WTC11 (cell line): ENCODE measurements around the gene SVIL.

Source experiments
- ATF1 ChIP-seq: sonication (generic); formaldehyde crosslinking; IDR thresholded peaks from 2 replicates; pipeline ENCODE4 v1.8.1; 2023; ENCODE audit warnings: mild to moderate bottlenecking, moderate library complexity, missing genetic modification reagents
- ATF3 ChIP-seq: sonication (generic); formaldehyde crosslinking; conservative IDR thresholded peaks from 2 replicates; pipeline ENCODE4 v1.8.1; 2022; ENCODE audit warnings: mild to moderate bottlenecking, missing genetic modification reagents
- CREB1 ChIP-seq: sonication (generic); formaldehyde crosslinking; IDR thresholded peaks from 2 replicates; pipeline ENCODE4 v1.8.0; 2023; ENCODE audit warnings: mild to moderate bottlenecking, missing genetic modification reagents
- CTCF ChIP-seq: fragments of 200-600 bp; IDR thresholded peaks from 2 replicates; pipeline ENCODE4 v1.8.0; 2022; ENCODE audit warnings: antibody characterized with exemption
- E2F4 ChIP-seq: sonication (generic); formaldehyde crosslinking; IDR thresholded peaks from 2 replicates; pipeline ENCODE4 v1.8.1; 2022; ENCODE audit warnings: low read depth, mild to moderate bottlenecking, moderate library complexity, missing genetic modification reagents, borderline replicate concordance
- ELF4 ChIP-seq: sonication (generic); formaldehyde crosslinking; IDR thresholded peaks from 2 replicates; pipeline ENCODE4 v1.8.1; 2022; ENCODE audit warnings: low read depth, mild to moderate bottlenecking, moderate library complexity, missing genetic modification reagents
- HMGA2 ChIP-seq: fragments of 250-450 bp; sonication (Bioruptor Pico); IDR thresholded peaks from 2 replicates; pipeline ENCODE4 v1.4.0; 2021; ENCODE audit warnings: mild to moderate bottlenecking, moderate library complexity
- PREB ChIP-seq: sonication (generic); formaldehyde crosslinking; IDR thresholded peaks from 2 replicates; pipeline ENCODE4 v1.8.1; 2022; ENCODE audit warnings: mild to moderate bottlenecking, missing genetic modification reagents, moderate library complexity, borderline replicate concordance
- SP1 ChIP-seq: sonication (generic); formaldehyde crosslinking; conservative IDR thresholded peaks from 2 replicates; pipeline ENCODE4 v1.8.1; 2022; ENCODE audit warnings: missing genetic modification reagents
- TCF7 ChIP-seq: sonication (generic); formaldehyde crosslinking; IDR thresholded peaks from 2 replicates; pipeline ENCODE4 v1.8.0; 2022; ENCODE audit warnings: mild to moderate bottlenecking, low read depth, missing genetic modification reagents, moderate library complexity
- USF2 ChIP-seq: sonication (generic); formaldehyde crosslinking; IDR thresholded peaks from 2 replicates; pipeline ENCODE4 v1.8.1; 2023; ENCODE audit warnings: mild to moderate bottlenecking, missing genetic modification reagents, moderate library complexity
- ZBTB43 ChIP-seq: sonication (generic); formaldehyde crosslinking; IDR thresholded peaks from 2 replicates; pipeline ENCODE4 v1.8.1; 2023; ENCODE audit warnings: mild to moderate bottlenecking, missing genetic modification reagents
- ZMAT4 ChIP-seq: fragments of 250-450 bp; sonication (Bioruptor Pico); IDR thresholded peaks from 2 replicates; pipeline ENCODE4 v1.9.0; 2021; ENCODE audit warnings: mild to moderate bottlenecking
- ZNF416 ChIP-seq: fragments of 250-450 bp; sonication (Bioruptor Pico); IDR thresholded peaks from 2 replicates; pipeline ENCODE4 v1.9.0; 2021; ENCODE audit warnings: mild to moderate bottlenecking, inconsistent platforms

- TF ChIP-seq CTCF (no peak), HMGA2 (CRISPR knock-in tag) (no peak), ATF1 (CRISPR knock-in tag) (no peak), ELF4 (CRISPR knock-in tag) (no peak), USF2 (CRISPR knock-in tag) (no peak), TCF7 (CRISPR knock-in tag) (no peak), ZNF416 (CRISPR knock-in tag) (no peak), ZBTB43 (CRISPR knock-in tag) (no peak), SP1 (CRISPR knock-in tag) (no peak), PREB (CRISPR knock-in tag) (no peak), ZMAT4 (CRISPR knock-in tag) (no peak), CREB1 (no peak), ATF3 (no peak), E2F4 (CRISPR knock-in tag) (no peak)
These were observed 208.4 kb downstream of the SVIL start for GRCh38 chr10:29426420-29426819.
